GM18858 (cell line): ENCODE results near the gene GPR141.

Source experiments
- ATAC-seq: cut with Tn5 transposase; IDR thresholded peaks from one replicate; pipeline ENCODE4 v1.9.1; 2021; ENCODE audit not compliant: unreplicated experiment

The GPR141 gene

GRCh38 chr7:37683246-37684120 lies at the start of gene GPR141:
Gene GPR141, plus strand, starts transcription at chr7:37683766. Its CDS starts 56,628 bp downstream, at chr7:37740394.
- peak; percentile 86 for ATAC-seq

GRCh38 chr7:37635346-37635745 lies 48.2 kb upstream of the GPR141 start:
- ATAC-seq = no peak

- no peak for ATAC-seq
Measured at GRCh38 chr7:37642028-37642540, 41.5 kb upstream of the GPR141 start.

- ATAC-seq = no peak
Measured at GRCh38 chr7:37643876-37644275, 39.7 kb upstream of the GPR141 start.

- no peak for ATAC-seq
Measured at GRCh38 chr7:37645282-37646050, 38.1 kb upstream of the GPR141 start.

GRCh38 chr7:37656913-37657530 lies 26.5 kb upstream of the GPR141 start:
- peak; percentile 91 for ATAC-seq

- ATAC-seq = no peak
Measured at GRCh38 chr7:37657816-37658215, 25.8 kb upstream of the GPR141 start.

GRCh38 chr7:37659971-37660565 lies 23.5 kb upstream of the GPR141 start:
- ATAC-seq = no peak

GRCh38 chr7:37660614-37661013 lies 23.0 kb upstream of the GPR141 start:
- no peak for ATAC-seq

- ATAC-seq = no peak
Measured at GRCh38 chr7:37663693-37664092, 19.9 kb upstream of the GPR141 start.

- ATAC-seq = no peak
Measured at GRCh38 chr7:37665352-37666022, 18.1 kb upstream of the GPR141 start.

GRCh38 chr7:37666026-37666799 lies 17.4 kb upstream of the GPR141 start:
- ATAC-seq = no peak

- no peak for ATAC-seq
Measured at GRCh38 chr7:37669818-37670217, 13.7 kb upstream of the GPR141 start.

GRCh38 chr7:37670436-37670835 lies 13.1 kb upstream of the GPR141 start:
- ATAC-seq = no peak

GRCh38 chr7:37671876-37672275 lies 11.7 kb upstream of the GPR141 start:
- ATAC-seq = no peak

GRCh38 chr7:37672926-37673325 lies 10.6 kb upstream of the GPR141 start:
- ATAC-seq = no peak

GRCh38 chr7:37673523-37673922 lies 10.0 kb upstream of the GPR141 start:
- ATAC-seq = no peak

- no peak for ATAC-seq
Measured at GRCh38 chr7:37674531-37674930, 9.0 kb upstream of the GPR141 start.

GRCh38 chr7:37675749-37676148 lies 7.8 kb upstream of the GPR141 start:
- no peak for ATAC-seq

- ATAC-seq = no peak
Measured at GRCh38 chr7:37684927-37685326, 1.4 kb downstream of the GPR141 start.
